IPS DF 6.9 (cell line): ENCODE data around the gene CCL4.
"Not testable (repeated sequence)": the region's sequence is repeated elsewhere in the genome, so short reads cannot be mapped to it uniquely, and the experiment has no call there.

Experiments used
- DNase-seq: peaks from one replicate; pipeline ENCODE4 v3.0.0-alpha.2; 2013; ENCODE audit warnings: low read depth, low spot score
- H3K27ac ChIP-seq: one replicate; pipeline ENCODE4 v1.5.1; 2013; ENCODE audit warnings: low read length, control low read depth
- H3K27me3 ChIP-seq: 2 replicates; pipeline ENCODE4 v1.6.1; 2013; ENCODE audit warnings: mild to moderate bottlenecking, low read length; ENCODE audit not compliant: control insufficient read depth, insufficient read depth
- H3K36me3 ChIP-seq: 2 replicates; pipeline ENCODE4 v1.6.1; 2013; ENCODE audit warnings: low read length; ENCODE audit not compliant: control insufficient read depth, insufficient read depth
- H3K4me1 ChIP-seq: 2 replicates; pipeline ENCODE4 v1.6.1; 2013; ENCODE audit warnings: low read length; ENCODE audit not compliant: control insufficient read depth, insufficient read depth
- H3K4me3 ChIP-seq: 2 replicates; pipeline ENCODE4 v1.5.1; 2013; ENCODE audit warnings: mild to moderate bottlenecking, low read length
- H3K9me3 ChIP-seq: 2 replicates; pipeline ENCODE4 v1.6.1; 2013; ENCODE audit warnings: low read length, inconsistent platforms; ENCODE audit not compliant: control insufficient read depth, insufficient read depth
- WGBS: extraction: QIAGEN DNeasy Blood & Tissue Kit; methylation state at CpG from one replicate; pipeline ENCODE4 v1.1.7; 2013; ENCODE audit warnings: mixed read lengths, missing lambda C conversion rate; ENCODE audit not compliant: insufficient read length, insufficient coverage; 5-methylcytosine and 5-hydroxymethylcytosine counted together

The CCL4 gene

GRCh38 chr17:36087897-36088572, 15.6 kb upstream of the CCL4 start:
- H3K4me1 ChIP-seq, H3K36me3 ChIP-seq, H3K9me3 ChIP-seq, H3K4me3 ChIP-seq, H3K27ac ChIP-seq, H3K27me3 ChIP-seq, DNase-seq: not testable (repeated sequence)
- WGBS, result no CpG with 5 or more reads among the region's 10 CpGs

DNA sequence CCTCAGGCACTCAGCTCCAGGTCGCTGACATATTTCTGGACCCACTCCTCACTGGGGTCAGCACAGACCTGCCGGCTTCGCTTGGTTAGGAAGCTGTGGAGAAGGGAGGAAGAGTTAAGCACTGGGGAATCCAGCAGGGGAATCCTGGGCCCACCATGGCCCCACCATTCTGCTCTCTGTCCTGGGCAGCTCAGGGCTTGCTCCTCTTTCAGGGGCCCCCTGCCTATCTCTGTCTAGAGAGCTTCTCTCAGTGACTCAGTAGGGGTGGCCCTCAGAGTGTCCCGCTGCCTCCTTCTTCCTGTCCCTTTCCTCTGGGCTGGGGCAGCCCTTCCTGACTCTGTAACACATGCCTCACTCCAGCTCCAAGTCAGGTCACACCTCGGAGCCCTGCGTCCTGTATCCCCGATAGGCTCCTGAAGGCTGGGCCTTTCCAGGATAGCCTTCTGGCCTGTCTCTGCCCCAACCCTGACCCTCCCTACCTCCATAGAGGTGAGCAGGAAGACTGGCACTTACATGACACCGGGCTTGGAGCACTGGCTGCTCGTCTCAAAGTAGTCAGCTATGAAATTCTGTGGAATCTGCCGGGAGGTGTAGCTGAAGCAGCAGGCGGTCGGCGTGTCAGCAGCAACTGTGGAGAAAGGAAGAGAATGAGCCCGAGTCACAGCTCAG, 14.8 kb upstream of the CCL4 start:
- WGBS, result no CpG with 5 or more reads among the region's 14 CpGs
- Histone ChIP-seq H3K27me3 (no peaks in the 10 kb centered on the region), H3K4me1 (no peaks in the 10 kb centered on the region), H3K36me3 (no peaks in the 10 kb centered on the region), H3K27ac (no peak overlapping the region), H3K9me3 (no peaks in the 10 kb centered on the region), H3K4me3 (no peak overlapping the region)
- no peak for DNase-seq

DNA sequence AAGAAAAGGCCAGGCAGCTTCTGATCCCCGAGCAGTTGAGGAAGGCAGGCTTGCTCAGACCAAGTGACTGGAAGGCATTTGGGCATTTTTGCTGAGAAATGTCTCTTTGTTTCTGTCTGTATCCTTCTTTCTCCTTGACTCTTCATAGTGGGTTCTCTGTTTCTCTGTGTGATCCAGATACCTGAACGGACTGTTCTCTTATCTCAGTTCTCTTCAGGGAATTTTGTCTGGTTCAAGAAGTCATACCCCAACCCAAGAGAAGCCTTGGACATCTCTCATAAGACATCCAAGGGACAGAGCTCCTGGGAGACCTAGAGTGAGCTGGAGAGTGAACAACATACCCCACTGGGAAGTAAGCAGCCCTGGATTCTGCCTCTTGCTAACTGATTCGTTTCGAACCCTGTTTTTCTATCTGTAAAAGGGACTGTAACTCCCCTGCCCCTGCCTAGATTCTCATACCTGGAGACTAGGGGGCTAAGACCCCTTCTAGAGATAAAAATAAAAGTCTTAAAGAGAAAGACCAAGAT, 14.2 kb upstream of the CCL4 start:
- H3K36me3 ChIP-seq, result no peaks in the 10 kb centered on the region
- no peaks in the 10 kb centered on the region for H3K4me1 ChIP-seq
- WGBS, result no CpG with 5 or more reads among the region's 4 CpGs
- no peaks in the 10 kb centered on the region for H3K9me3 ChIP-seq
- H3K27ac ChIP-seq, result no peak overlapping the region
- no peak overlapping the region for H3K4me3 ChIP-seq
- H3K27me3 ChIP-seq, result no peaks in the 10 kb centered on the region
- no peak for DNase-seq

DNA sequence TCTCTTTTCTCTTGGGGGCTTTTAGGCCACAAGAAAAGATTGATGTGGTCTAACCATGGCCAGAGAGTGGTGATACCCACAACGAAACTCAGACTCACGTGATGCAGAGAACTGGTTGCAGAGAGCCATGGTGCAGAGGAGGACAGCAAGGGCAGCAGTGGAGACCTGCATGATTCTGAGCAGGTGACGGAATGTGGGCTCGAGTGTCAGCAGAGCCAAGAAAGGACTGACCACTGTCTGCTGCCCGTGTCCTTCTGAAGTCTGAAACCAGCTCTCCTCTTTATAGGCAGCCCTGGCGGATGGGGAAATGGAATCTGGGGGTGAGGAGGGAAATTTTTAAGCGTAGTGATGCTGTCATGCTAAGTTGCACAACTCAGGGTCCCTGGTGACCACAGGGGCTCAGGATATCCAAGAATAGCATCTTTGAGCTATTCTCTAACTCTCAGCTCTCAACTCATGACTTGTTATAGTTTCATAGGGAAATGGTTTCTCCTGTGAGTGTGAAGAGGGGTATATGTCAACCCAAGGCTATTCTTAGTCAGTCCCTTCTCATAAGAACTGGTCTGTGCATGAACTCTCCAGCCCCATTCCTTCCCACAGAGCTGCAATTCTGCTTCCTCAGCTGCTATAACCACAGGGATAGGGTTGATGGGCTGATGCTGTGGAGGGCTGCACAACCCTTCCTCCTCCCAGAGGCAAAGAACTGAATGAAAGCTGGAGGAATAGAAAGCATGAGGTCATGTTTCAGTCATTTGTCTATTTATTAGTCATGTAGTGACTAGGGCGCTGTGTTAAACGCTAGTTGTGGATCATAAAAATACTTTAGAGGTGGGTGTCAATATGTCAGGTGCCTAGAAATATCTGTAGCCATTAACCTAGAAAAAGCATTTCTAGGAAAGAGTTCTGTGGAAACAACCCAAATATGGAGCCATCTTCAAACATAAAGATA, 13.5 kb upstream of the CCL4 start, which contains the start of gene CCL3:
Gene CCL3, minus strand, starts transcription at position 256 of the 949 bp plus-strand sequence. Its CDS starts 85 bp downstream, at position 171.
- no CpG with 5 or more reads among the region's 9 CpGs for WGBS
- no peak within 1 kb of the TSS for H3K4me3 ChIP-seq
- no peaks in the 10 kb centered on the region for H3K4me1 ChIP-seq
- no peak for DNase-seq
- H3K36me3 ChIP-seq, result no peaks in the 10 kb centered on the region
- no peak within 1 kb of the TSS for H3K27ac ChIP-seq
- no peaks in the 10 kb centered on the region for H3K9me3 ChIP-seq
- H3K27me3 ChIP-seq, result no peaks in the 10 kb centered on the region

DNA sequence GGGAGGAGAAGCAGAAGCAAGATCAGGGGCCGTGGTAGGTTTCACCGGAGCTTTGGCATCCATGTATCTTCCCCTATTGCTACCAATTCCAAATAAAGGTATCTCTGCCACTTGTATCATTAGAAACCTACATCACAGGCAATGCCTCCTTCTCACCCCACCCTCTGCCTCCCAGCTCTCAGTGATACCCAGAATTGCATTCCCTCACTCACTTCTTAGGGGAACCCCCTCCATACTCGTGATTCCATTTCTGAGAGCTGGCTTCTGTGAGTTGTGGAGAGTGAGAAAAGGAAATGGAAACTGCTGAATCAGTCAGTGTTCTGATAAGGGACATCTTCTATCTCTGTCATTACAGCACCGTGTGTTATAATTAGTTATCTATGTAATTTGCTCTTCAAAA, 11.4 kb upstream of the CCL4 start:
- Histone ChIP-seq H3K4me1 (no peaks in the 10 kb centered on the region), H3K9me3 (no peaks in the 10 kb centered on the region), H3K27me3 (no peaks in the 10 kb centered on the region), H3K4me3 (no peak overlapping the region), H3K27ac (no peak overlapping the region), H3K36me3 (no peaks in the 10 kb centered on the region)
- no peak for DNase-seq
- WGBS, result no CpG with 5 or more reads among the region's 4 CpGs

GRCh38 chr17:36092715-36093114, 10.9 kb upstream of the CCL4 start:
- not testable (repeated sequence) for H3K36me3 ChIP-seq, H3K4me3 ChIP-seq, H3K27me3 ChIP-seq, H3K4me1 ChIP-seq, DNase-seq, H3K9me3 ChIP-seq, H3K27ac ChIP-seq
- WGBS, result no CpG with 5 or more reads among the region's 6 CpGs

DNA sequence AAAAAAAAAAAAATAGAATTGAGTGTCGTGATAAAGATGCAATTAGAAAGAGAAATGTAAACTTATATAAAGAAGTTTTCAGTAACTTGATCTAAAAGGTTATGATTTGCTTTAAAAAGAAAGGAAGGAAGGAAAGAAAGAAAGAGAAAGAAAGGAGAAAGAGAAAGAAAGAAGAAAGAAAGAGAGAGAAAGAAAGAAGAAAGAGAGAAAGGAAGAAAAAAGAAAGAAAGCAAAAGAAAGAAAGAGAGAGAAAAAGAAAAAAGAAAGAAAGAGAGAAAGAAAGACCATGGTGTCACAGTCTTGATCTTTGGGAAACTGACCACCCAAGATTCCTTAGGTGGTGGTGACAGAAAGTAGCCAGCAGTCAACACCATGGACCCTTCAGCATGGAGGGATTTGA, 9.4 kb upstream of the CCL4 start:
- Histone ChIP-seq H3K9me3 (no peaks in the 10 kb centered on the region), H3K36me3 (no peaks in the 10 kb centered on the region), H3K4me1 (no peaks in the 10 kb centered on the region), H3K27me3 (no peaks in the 10 kb centered on the region), H3K27ac (no peak overlapping the region), H3K4me3 (no peak overlapping the region)
- WGBS, result 100% methylated on average over 1 of the region's 1 CpG
- DNase-seq, result no peak

DNA sequence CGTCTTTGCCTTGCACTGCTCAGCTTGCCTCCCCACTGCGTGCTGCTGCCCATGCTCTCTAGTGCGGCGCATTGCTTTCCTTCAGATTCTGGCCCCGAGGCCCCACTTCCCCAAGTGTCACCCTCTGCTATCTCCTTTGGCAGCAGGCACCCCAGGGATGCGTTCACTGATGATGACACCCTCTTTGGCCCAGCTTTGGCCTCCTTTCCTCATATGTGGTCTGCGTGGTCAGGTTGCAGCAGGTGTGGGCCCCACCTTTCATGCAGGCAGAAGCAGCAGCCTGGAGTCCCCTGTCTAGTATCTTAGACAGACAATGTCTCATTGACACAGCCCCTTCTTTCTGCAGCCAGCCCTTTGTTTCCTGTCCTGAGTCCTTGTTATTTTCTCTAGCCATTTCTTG, 8.9 kb upstream of the CCL4 start:
- Histone ChIP-seq H3K36me3 (no peaks in the 10 kb centered on the region), H3K4me3 (no peak overlapping the region), H3K27ac (no peak overlapping the region), H3K4me1 (no peaks in the 10 kb centered on the region), H3K27me3 (no peaks in the 10 kb centered on the region), H3K9me3 (no peaks in the 10 kb centered on the region)
- no peak for DNase-seq
- no CpG with 5 or more reads among the region's 7 CpGs for WGBS

- no CpG with 5 or more reads among the region's 1 CpG for WGBS
- Histone ChIP-seq H3K27me3 (no peaks in the 10 kb centered on the region), H3K4me3 (no peak overlapping the region), H3K9me3 (no peaks in the 10 kb centered on the region), H3K36me3 (no peaks in the 10 kb centered on the region), H3K27ac (no peak overlapping the region), H3K4me1 (no peaks in the 10 kb centered on the region)
- no peak for DNase-seq
Measured at GRCh38 chr17:36095992-36096391, 7.6 kb upstream of the CCL4 start.

GRCh38 chr17:36099004-36099403, 4.6 kb upstream of the CCL4 start:
- H3K4me1 ChIP-seq, DNase-seq, H3K27ac ChIP-seq, H3K36me3 ChIP-seq, H3K27me3 ChIP-seq, H3K4me3 ChIP-seq, H3K9me3 ChIP-seq: not testable (repeated sequence)
- WGBS, result no CpG with 5 or more reads among the region's 1 CpG
